A549 (cell line): ENCODE data around the gene KRTAP5-7. TPM values are rescaled to one million over a fixed set of nuclear protein-coding genes. Genes with fewer than 3 reads are reported as not detected.

ENCODE experiments used
- ATAC-seq, 2 experiments: fragments of 200-7000 bp in 1 of 2; fragments of >200 bp in 1 of 2; cut with Nextera tagmentation in 1 of 2; cut with Tn5 transposase in 1 of 2; 3 replicates each; pipeline versions ENCODE4 v1.8.0 to v1.9.1; 2018 to 2020; ENCODE audit warnings: mild to moderate bottlenecking in 1 of 2, moderate library complexity in 1 of 2
- CTCF ChIA-PET: fragments of 300-600 bp; sonication (Branson Sonifier 250); formaldehyde crosslinking; extraction: SDS; loops from one replicate; lab custom pipeline; 2021; ENCODE audit warnings: antibody characterized with exemption, inconsistent platforms; lab: Yijun Ruan, JAX
- POLR2A ChIA-PET: fragments of 350-600 bp; formaldehyde crosslinking; extraction: SDS; loops from one replicate; lab custom pipeline; 2021; ENCODE audit warnings: antibody characterized with exemption, inconsistent platforms; lab: Yijun Ruan, JAX
- DNase-seq, 2 experiments: peaks; one replicate each; pipeline versions ENCODE4 v3.0.0 to v3.0.0-alpha.2; 2011 to 2016; ENCODE audit warnings: low read depth in 1 of 2, low spot score in 1 of 2
- FAIRE-seq: peaks from 2 replicates; lab custom pipeline; 2011; peaks lifted over from hg19 to GRCh38; lab: Jason Lieb, UNC
- H3K27ac ChIP-seq, 2 experiments: fragments of >200 bp; sonication (Bioruptor Twin); formaldehyde crosslinking; 3 replicates each; pipeline ENCODE4 v1.5.1; 2016 to 2017
- H3K4me1 ChIP-seq: fragments of >200 bp; sonication (Bioruptor Twin); formaldehyde crosslinking; 3 replicates; pipeline ENCODE4 v1.6.1; 2016
- H3K4me2 ChIP-seq: fragments of >200 bp; sonication (Bioruptor Twin); formaldehyde crosslinking; 3 replicates; pipeline ENCODE4 v1.6.1; 2016
- H3K4me3 ChIP-seq: fragments of >200 bp; sonication (Bioruptor Twin); formaldehyde crosslinking; 3 replicates; pipeline ENCODE4 v1.5.1; 2016
- H3K9me3 ChIP-seq: fragments of >200 bp; sonication (Bioruptor Twin); formaldehyde crosslinking; 3 replicates; pipeline ENCODE4 v1.6.1; 2016
- BHLHE40 ChIP-seq: IDR thresholded peaks from 2 replicates; pipeline ENCODE4 v1.6.1; 2012; ENCODE audit warnings: low read depth, low read length, inconsistent platforms
- CHD2 ChIP-seq: fragments of 150-350 bp; IDR thresholded peaks from 2 replicates; pipeline ENCODE4 v1.6.1; 2014; ENCODE audit warnings: low read length; ENCODE audit not compliant: partially characterized antibody
- CTCF ChIP-seq: fragments of >200 bp; sonication (Bioruptor Twin); formaldehyde crosslinking; IDR thresholded peaks from 3 replicates; pipeline ENCODE4 v1.5.1; 2016
- EHF ChIP-seq: fragments of 250-450 bp; sonication (Bioruptor Pico); IDR thresholded peaks from 2 replicates; pipeline ENCODE4 v1.5.0; 2020; ENCODE audit warnings: mild to moderate bottlenecking
- EHMT2 ChIP-seq: fragments of 200-600 bp; sonication (generic); IDR thresholded peaks from 2 replicates; pipeline ENCODE4 v1.6.1; 2016; ENCODE audit warnings: antibody characterized with exemption, low read depth, mild to moderate bottlenecking, moderate library complexity
- EP300 ChIP-seq, 2 experiments: fragments of >200 bp; sonication (Bioruptor Twin); formaldehyde crosslinking; IDR thresholded peaks; 2 replicates in 1 of 2; 3 replicates in 1 of 2; pipeline ENCODE4 v1.6.1; 2016 to 2017
- GATA3 ChIP-seq: IDR thresholded peaks from 2 replicates; pipeline ENCODE4 v1.6.1; 2012; ENCODE audit warnings: borderline replicate concordance
- HEYL ChIP-seq: fragments of 250-450 bp; sonication (Bioruptor Pico); IDR thresholded peaks from 2 replicates; pipeline ENCODE4 v1.8.0; 2021; ENCODE audit warnings: mild to moderate bottlenecking, moderate library complexity
- HOXA7 ChIP-seq: fragments of 250-450 bp; sonication (Bioruptor Pico); IDR thresholded peaks from 2 replicates; pipeline ENCODE4 v1.5.0; 2020; ENCODE audit warnings: mild to moderate bottlenecking, moderate library complexity
- JUN ChIP-seq, 2 experiments: fragments of >200 bp; sonication (Bioruptor Twin); formaldehyde crosslinking; IDR thresholded peaks; 2 replicates in 1 of 2; 3 replicates in 1 of 2; pipeline ENCODE4 v1.6.1; 2016 to 2017
- KDM5A ChIP-seq: fragments of 200-600 bp; sonication (generic); IDR thresholded peaks from 2 replicates; pipeline ENCODE4 v1.6.1; 2016; ENCODE audit warnings: antibody characterized with exemption, mild to moderate bottlenecking
- MAFK ChIP-seq: fragments of 450-650 bp; IDR thresholded peaks from 2 replicates; pipeline ENCODE4 v1.6.1; 2014; ENCODE audit not compliant: partially characterized antibody
- MAX ChIP-seq: IDR thresholded peaks from 2 replicates; pipeline ENCODE4 v1.6.1; 2012
- MYC ChIP-seq: IDR thresholded peaks from 2 replicates; pipeline ENCODE4 v1.6.1; 2012; ENCODE audit warnings: mild to moderate bottlenecking, inconsistent platforms, low read length, improper control_type of control experiment, borderline replicate concordance
- POLR2AphosphoS2 ChIP-seq: conservative IDR thresholded peaks from 2 replicates; pipeline ENCODE4 v1.6.1; 2012; ENCODE audit warnings: low read length, improper control_type of control experiment, inconsistent platforms
- RNF2 ChIP-seq: fragments of 200-600 bp; sonication (generic); IDR thresholded peaks from 2 replicates; pipeline ENCODE4 v1.6.1; 2016; ENCODE audit warnings: low read depth, mild to moderate bottlenecking, antibody characterized with exemption, moderate library complexity, borderline replicate concordance
- SMC3 ChIP-seq: fragments of >200 bp; sonication (Bioruptor Twin); formaldehyde crosslinking; IDR thresholded peaks from 3 replicates; pipeline ENCODE4 v1.6.1; 2018; ENCODE audit warnings: inconsistent platforms
- ZC3H11A ChIP-seq: fragments of 450-650 bp; IDR thresholded peaks from 2 replicates; pipeline ENCODE4 v1.6.1; 2014; ENCODE audit warnings: antibody characterized with exemption, mild to moderate bottlenecking
- ZFP36 ChIP-seq: fragments of 450-650 bp; IDR thresholded peaks from 2 replicates; pipeline ENCODE4 v1.6.1; 2014; ENCODE audit warnings: borderline replicate concordance; ENCODE audit not compliant: partially characterized antibody
- ZNF302 ChIP-seq: fragments of 250-450 bp; sonication (Bioruptor Pico); IDR thresholded peaks from 2 replicates; pipeline ENCODE4 v1.9.0; 2021; ENCODE audit warnings: inconsistent platforms, mild to moderate bottlenecking, moderate library complexity
- WGBS: methylation state at CpG from one replicate; pipeline ENCODE4 v1.1.6; 2017; ENCODE audit errors: missing lambda C conversion rate; 5-methylcytosine and 5-hydroxymethylcytosine counted together
- polyA plus RNA-seq, 4 experiments: library from polyadenylated mRNA; depleted of rRNA in 3 of 4; stranded (reverse); fragments of >200 nt; fragmentation: RNase III in 1 of 4; extraction: RNeasy Plus Mini Kit Qiagen cat#74134 plus additional on column Dnase treatment in 1 of 4; gene quantifications; 2 replicates in 3 of 4; 3 replicates in 1 of 4; pipeline ENCODE4 v1.2.3, GENCODE V29; 2011 to 2017
- TF ChIP-seq, protein P1 (sequence below): IDR thresholded peaks from 2 replicates; pipeline ENCODE4 v1.6.1; 2012
- TF ChIP-seq, protein P2 (sequence below): fragments of 150-350 bp; IDR thresholded peaks from 2 replicates; pipeline ENCODE4 v1.6.1; 2014; ENCODE audit warnings: low read depth, mild to moderate bottlenecking, low read length

KRTAP5-7 gene
- polyA plus RNA-seq, 2 of the 4 experiments (the other 2 are of a cell fraction) = not detected

DNA sequence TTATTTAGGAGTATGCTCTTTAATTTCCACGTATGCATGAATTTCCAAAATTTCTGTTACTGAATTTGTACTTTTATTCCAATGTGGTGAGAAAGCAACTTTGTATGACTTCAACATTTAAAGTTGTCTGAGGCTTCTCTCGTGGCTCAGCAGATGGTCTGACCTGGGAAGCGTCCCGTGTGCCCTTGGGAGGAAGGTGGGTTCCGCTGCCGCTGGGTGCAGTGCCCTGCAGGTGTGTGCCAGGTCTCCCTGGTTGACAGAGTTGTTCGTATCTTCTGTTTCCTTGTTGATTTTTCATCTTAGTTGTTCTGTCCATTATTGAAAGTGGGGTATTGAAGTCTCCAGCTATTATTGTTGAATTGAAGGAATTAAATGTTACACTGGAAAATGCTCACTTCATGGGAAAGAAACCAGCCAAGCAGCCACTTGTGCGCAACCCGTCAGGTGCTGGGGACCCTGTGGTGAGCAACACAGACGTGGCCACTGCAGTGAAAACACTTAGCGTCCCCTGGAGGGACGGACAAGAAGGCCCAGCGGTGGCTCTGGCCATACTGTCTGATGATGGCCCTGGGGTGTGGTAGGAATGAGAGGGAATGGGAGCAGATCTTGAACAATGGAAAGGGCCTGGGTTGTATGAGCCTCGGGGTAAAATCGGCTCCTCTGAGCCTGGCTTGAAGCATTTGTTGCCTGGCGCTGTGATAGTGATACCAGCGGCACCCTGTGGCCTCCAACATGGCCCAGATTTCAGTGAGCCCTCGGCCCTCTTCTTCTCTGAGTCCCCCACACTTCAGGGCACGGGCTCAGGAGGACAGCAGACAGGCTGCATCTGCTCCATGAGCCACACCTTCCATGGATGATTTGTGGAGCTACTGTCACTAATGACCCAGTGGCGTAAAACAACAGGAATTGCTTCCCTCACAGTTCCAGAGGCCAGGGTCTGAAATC, 31.5 kb upstream of the KRTAP5-7 start:
- Histone ChIP-seq H3K9me3 (no peaks in the 10 kb centered on the region), H3K4me1 (peaks cover 9% of the 10 kb centered on the region), H3K4me2 (no peak overlapping the region), H3K4me3 (no peak overlapping the region), H3K27ac (no peak overlapping the region)
- FAIRE-seq = no peak
- WGBS = 90% methylated on average over 19 of the region's 20 CpGs
- TF ChIP-seq HEYL (CRISPR knock-in tag) = no peak
- TF ChIP-seq, protein P1, sequence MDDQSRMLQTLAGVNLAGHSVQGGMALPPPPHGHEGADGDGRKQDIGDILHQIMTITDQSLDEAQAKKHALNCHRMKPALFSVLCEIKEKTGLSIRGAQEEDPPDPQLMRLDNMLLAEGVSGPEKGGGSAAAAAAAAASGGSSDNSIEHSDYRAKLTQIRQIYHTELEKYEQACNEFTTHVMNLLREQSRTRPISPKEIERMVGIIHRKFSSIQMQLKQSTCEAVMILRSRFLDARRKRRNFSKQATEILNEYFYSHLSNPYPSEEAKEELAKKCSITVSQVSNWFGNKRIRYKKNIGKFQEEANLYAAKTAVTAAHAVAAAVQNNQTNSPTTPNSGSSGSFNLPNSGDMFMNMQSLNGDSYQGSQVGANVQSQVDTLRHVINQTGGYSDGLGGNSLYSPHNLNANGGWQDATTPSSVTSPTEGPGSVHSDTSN = no peak
- no peak for TF ChIP-seq GATA3
- no peak for TF ChIP-seq EHMT2
- no peak for TF ChIP-seq RNF2
- TF ChIP-seq CHD2 = no peak
- CTCF ChIA-PET = no interaction called here
- POLR2A ChIA-PET = no interaction called here
- DNase-seq = no peak
- no peak for ATAC-seq

- ATAC-seq = no peak
- POLR2A ChIA-PET = no interaction called here
- CTCF ChIA-PET = no interaction called here
These were observed 30.6 kb upstream of the KRTAP5-7 start for GRCh38 chr11:71496421-71496820.

GRCh38 chr11:71498091-71498490, 29.0 kb upstream of the KRTAP5-7 start:
- H3K4me2 ChIP-seq = no peak overlapping the region
- H3K9me3 ChIP-seq = no peaks in the 10 kb centered on the region
- ATAC-seq (no peak), DNase-seq (no peak), FAIRE-seq (no peak)
- TF ChIP-seq MAX = no peak
- no peak for TF ChIP-seq CTCF
- TF ChIP-seq ZC3H11A = no peak
- no peak for TF ChIP-seq HEYL (CRISPR knock-in tag)
- TF ChIP-seq JUN (IDR thresholded peaks at IDR 0.05) = no peak
- TF ChIP-seq BHLHE40 = no peak
- no peak for TF ChIP-seq MAFK
- TF ChIP-seq POLR2AphosphoS2 = no peak
- no peak for TF ChIP-seq KDM5A
- TF ChIP-seq HOXA7 (CRISPR knock-in tag) = no peak
- TF ChIP-seq ZNF302 (CRISPR knock-in tag) = no peak
- no peak for TF ChIP-seq EHF (CRISPR knock-in tag)
- WGBS = 90% methylated on average over 12 of the region's 19 CpGs
- ChIA-PET POLR2A (no interaction called here), CTCF (interaction anchor here (0.6 kb wide), 1 partner anchor 38 kb away, joined by 4 read pairs; no protein-coding TSS in a partner anchor)
- no peak overlapping the region for H3K4me3 ChIP-seq
- peaks cover 11% of the 10 kb centered on the region for H3K4me1 ChIP-seq
- H3K27ac ChIP-seq = no peak overlapping the region

More at GRCh38 chr11:71496421-71496820, 30.6 kb upstream of the KRTAP5-7 start:
- TF ChIP-seq RNF2 = no peak
- TF ChIP-seq, protein P2, sequence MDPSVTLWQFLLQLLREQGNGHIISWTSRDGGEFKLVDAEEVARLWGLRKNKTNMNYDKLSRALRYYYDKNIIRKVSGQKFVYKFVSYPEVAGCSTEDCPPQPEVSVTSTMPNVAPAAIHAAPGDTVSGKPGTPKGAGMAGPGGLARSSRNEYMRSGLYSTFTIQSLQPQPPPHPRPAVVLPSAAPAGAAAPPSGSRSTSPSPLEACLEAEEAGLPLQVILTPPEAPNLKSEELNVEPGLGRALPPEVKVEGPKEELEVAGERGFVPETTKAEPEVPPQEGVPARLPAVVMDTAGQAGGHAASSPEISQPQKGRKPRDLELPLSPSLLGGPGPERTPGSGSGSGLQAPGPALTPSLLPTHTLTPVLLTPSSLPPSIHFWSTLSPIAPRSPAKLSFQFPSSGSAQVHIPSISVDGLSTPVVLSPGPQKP = no peak
- TF ChIP-seq ZFP36 = no peak
- no peak for TF ChIP-seq MYC
- no peak for TF ChIP-seq SMC3
- TF ChIP-seq ZNF302 (CRISPR knock-in tag) = no peak
- TF ChIP-seq KDM5A = no peak
- TF ChIP-seq EP300 (IDR thresholded peaks at IDR 0.05) = no peak
- TF ChIP-seq ZC3H11A = no peak
- TF ChIP-seq, all 56 proteins: peak for 0
- Histone ChIP-seq H3K9me3 (no peaks in the 10 kb centered on the region), H3K4me2 (no peak overlapping the region), H3K4me1 (peaks cover 11% of the 10 kb centered on the region), H3K27ac (no peak overlapping the region), H3K4me3 (no peak overlapping the region)
- 95% methylated on average over 13 of the region's 13 CpGs for WGBS
- DNase-seq (no peak), FAIRE-seq (no peak)
